ENCODE measurements around the gene PTK7.
A peak's percentile ranks its signal among the peaks of the same experiment; 100 is the strongest.

The PTK7 gene

DNA sequence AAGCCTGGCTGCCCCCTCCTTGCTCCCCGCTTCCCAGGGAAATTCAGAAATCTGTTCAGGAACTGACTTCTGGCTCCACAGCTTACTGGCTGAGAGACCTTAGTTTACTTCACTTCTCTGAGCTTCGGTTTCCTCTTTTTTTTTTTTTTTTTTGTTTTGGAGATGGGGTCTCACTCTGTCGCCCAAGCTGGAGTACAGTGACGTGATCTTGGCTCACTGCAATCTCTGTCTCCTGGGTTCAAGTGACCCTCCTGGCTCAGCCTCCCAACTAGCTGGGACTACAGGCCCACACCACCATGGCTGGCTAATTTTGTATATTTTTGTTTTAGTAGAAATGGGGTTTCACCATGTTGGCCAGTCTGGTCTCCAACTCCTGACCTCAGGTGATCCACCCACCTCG, 14.9 kb downstream of the PTK7 start:
- H3K4me1 Mint-ChIP-seq: peaks cover 11% of the 10 kb centered on the region
- no peaks in the 10 kb centered on the region for H3K9me3 Mint-ChIP-seq
- no peak overlapping the region for H3K27ac Mint-ChIP-seq
- no peaks in the 10 kb centered on the region for H3K27me3 Mint-ChIP-seq
- DNase-seq: no peak
- no peak overlapping the region for H3K4me3 Mint-ChIP-seq
- ATAC-seq: no peak

DNA sequence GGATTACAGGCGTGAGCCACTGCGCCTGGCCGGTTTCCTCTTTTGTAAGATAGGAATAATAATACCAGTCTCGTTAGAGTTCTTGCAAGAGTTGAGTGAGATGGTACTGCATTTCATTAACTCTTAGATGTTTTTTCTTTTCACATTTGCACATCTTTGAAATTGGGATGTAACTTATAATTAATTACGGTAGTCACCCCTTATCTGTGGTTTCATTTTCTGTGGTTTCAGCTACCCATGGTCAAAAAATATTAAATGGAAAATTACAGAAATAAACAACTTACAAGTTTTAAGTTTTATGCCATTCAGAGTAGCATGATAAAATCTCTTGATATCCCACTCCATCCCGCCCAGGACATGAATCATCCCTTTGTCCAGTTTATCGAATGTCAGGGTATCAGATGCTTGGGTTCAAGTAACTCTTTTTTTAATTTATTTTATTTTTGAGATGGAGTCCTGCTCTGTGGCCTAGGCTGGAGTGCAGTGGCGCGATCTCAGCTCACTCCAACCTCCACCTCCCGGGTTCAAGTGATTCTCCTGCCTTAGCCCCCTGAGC, 15.4 kb downstream of the PTK7 start:
- Mint-ChIP-seq H3K27me3 (no peaks in the 10 kb centered on the region), H3K4me3 (no peak overlapping the region), H3K4me1 (peaks cover 6% of the 10 kb centered on the region), H3K9me3 (no peaks in the 10 kb centered on the region), H3K27ac (no peak overlapping the region)
- ATAC-seq (no peak), DNase-seq (no peak)

DNA sequence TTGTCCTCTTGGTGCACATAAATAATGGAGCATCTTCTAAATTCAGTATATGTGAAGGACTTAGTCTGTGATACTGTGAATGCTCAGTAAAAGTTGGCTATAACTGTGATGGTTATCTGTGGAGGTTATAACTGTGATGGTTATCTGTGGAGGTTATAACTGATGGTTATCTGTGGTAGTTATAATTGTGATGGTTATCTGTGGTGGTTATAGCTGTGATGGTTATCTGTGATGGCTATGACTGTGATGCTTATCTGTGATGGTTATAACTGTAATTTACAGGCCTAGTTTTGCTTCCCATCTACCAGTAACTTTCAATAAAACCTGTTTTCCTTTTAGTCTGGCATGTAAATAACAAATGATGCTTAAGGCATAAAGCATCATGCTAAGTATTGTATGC, 16.5 kb downstream of the PTK7 start:
- ATAC-seq (no peak), DNase-seq (no peak)
- no peak overlapping the region for H3K4me3 Mint-ChIP-seq

GRCh38 chr6:43093436-43094289, 17.5 kb downstream of the PTK7 start:
- DNase-seq (no peak), ATAC-seq (peak; percentile 42)
- Mint-ChIP-seq H3K9me3 (no peaks in the 10 kb centered on the region), H3K27ac (no peak overlapping the region), H3K4me3 (peak overlapping the region in 1 of 2 donors; percentile 18), H3K4me1 (peaks cover 6% of the 10 kb centered on the region), H3K27me3 (no peaks in the 10 kb centered on the region)

More for the DNA sequence above, 16.5 kb downstream of the PTK7 start:
- no peak overlapping the region for H3K27ac Mint-ChIP-seq
- H3K9me3 Mint-ChIP-seq: no peaks in the 10 kb centered on the region
- no peaks in the 10 kb centered on the region for H3K27me3 Mint-ChIP-seq
- peaks cover 6% of the 10 kb centered on the region for H3K4me1 Mint-ChIP-seq

DNA sequence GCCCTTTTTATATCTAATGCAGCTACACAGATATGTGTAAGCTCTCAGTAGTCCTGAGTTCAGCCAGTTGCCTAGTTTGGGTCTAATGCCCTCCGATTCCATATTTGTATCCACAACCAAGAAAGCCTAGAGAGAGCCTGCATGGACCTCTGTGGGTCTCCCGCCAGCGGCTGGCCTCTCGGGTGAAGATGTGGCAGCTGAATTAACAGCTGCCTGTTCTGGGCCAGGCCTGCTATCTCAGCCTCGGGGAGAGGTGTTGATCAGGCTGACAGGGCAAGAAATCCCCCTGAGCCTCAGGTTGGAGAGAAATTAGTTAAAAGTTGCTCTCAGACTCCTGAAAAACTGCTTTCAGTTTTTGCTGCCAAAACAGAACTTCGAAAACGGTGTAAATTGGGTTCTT, 19.8 kb downstream of the PTK7 start:
- H3K9me3 Mint-ChIP-seq: no peaks in the 10 kb centered on the region
- ATAC-seq: no peak
- peak overlapping the region in 1 of 2 donors; percentile 7 for H3K27ac Mint-ChIP-seq
- H3K4me1 Mint-ChIP-seq: peaks cover 6% of the 10 kb centered on the region
- no peak overlapping the region for H3K4me3 Mint-ChIP-seq
- H3K27me3 Mint-ChIP-seq: no peaks in the 10 kb centered on the region
- DNase-seq: no peak

GRCh38 chr6:43096451-43097097, 20.5 kb downstream of the PTK7 start:
- DNase-seq: no peak
- no peaks in the 10 kb centered on the region for H3K9me3 Mint-ChIP-seq
- H3K27me3 Mint-ChIP-seq: no peaks in the 10 kb centered on the region
- no peak for ATAC-seq
- peaks cover 6% of the 10 kb centered on the region for H3K4me1 Mint-ChIP-seq
- H3K27ac Mint-ChIP-seq: no peak overlapping the region
- no peak overlapping the region for H3K4me3 Mint-ChIP-seq

DNA sequence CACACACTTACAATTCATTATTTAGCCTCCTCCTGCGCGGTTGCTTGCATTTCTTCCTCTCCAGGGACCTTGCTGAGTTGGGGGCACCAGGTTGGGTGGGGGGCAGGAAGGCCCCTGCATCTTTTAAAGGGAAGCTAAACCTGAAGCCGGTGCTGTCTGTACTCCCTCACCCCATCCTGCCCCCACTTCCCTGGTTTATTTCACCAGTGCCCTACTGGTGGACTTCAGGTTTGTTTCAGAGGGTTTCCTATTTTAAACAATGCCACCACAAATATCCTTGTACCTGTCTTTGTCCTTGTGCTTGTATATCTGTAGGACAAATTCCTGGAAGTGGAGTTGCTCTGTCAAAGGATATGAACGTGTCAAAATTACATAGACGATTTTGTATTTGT, 21.0 kb downstream of the PTK7 start:
- Mint-ChIP-seq H3K27me3 (no peaks in the 10 kb centered on the region), H3K4me3 (no peak overlapping the region), H3K4me1 (peaks cover 6% of the 10 kb centered on the region), H3K27ac (no peak overlapping the region), H3K9me3 (no peaks in the 10 kb centered on the region)
- DNase-seq (no peak), ATAC-seq (no peak)

- Mint-ChIP-seq H3K27ac (no peak overlapping the region), H3K4me3 (no peak overlapping the region), H3K27me3 (no peaks in the 10 kb centered on the region), H3K4me1 (peaks cover 6% of the 10 kb centered on the region), H3K9me3 (no peaks in the 10 kb centered on the region)
- no peak for ATAC-seq
- DNase-seq: no peak
Measured at GRCh38 chr6:43097502-43097901, 21.4 kb downstream of the PTK7 start.

- DNase-seq: no peak
- no peak for ATAC-seq
- H3K4me1 Mint-ChIP-seq: peaks cover 12% of the 10 kb centered on the region
- no peak overlapping the region for H3K27ac Mint-ChIP-seq
- no peak overlapping the region for H3K4me3 Mint-ChIP-seq
- no peaks in the 10 kb centered on the region for H3K9me3 Mint-ChIP-seq
- no peaks in the 10 kb centered on the region for H3K27me3 Mint-ChIP-seq
Measured at GRCh38 chr6:43101497-43101896, 25.4 kb downstream of the PTK7 start.

GRCh38 chr6:43103253-43103876, 27.3 kb downstream of the PTK7 start:
- DNase-seq (no peak), ATAC-seq (no peak)
- Mint-ChIP-seq H3K27ac (no peak overlapping the region), H3K9me3 (no peaks in the 10 kb centered on the region), H3K4me3 (no peak overlapping the region), H3K27me3 (no peaks in the 10 kb centered on the region), H3K4me1 (peaks cover 12% of the 10 kb centered on the region)

- ATAC-seq: no peak
- no peaks in the 10 kb centered on the region for H3K27me3 Mint-ChIP-seq
- H3K9me3 Mint-ChIP-seq: no peaks in the 10 kb centered on the region
- no peak for DNase-seq
- H3K4me3 Mint-ChIP-seq: no peak overlapping the region
- peak overlapping the region in 1 of 2 donors; percentile 41 for H3K27ac Mint-ChIP-seq
- peaks cover 12% of the 10 kb centered on the region for H3K4me1 Mint-ChIP-seq
Measured at GRCh38 chr6:43105538-43106222, 29.6 kb downstream of the PTK7 start.

GRCh38 chr6:43107344-43108062, 31.4 kb downstream of the PTK7 start:
- Mint-ChIP-seq H3K4me1 (peaks cover 12% of the 10 kb centered on the region), H3K9me3 (no peaks in the 10 kb centered on the region), H3K27me3 (no peaks in the 10 kb centered on the region), H3K4me3 (no peak overlapping the region), H3K27ac (no peak overlapping the region)
- ATAC-seq (no peak), DNase-seq (no peak)

- Mint-ChIP-seq H3K9me3 (no peaks in the 10 kb centered on the region), H3K27ac (peak overlapping the region; percentile 35 to 75), H3K4me1 (no peaks in the 10 kb centered on the region), H3K4me3 (no peak overlapping the region), H3K27me3 (no peaks in the 10 kb centered on the region)
- DNase-seq (no peak), ATAC-seq (no peak)
Measured at GRCh38 chr6:43113431-43114260, 37.5 kb downstream of the PTK7 start.

GRCh38 chr6:43115365-43115764, 39.3 kb downstream of the PTK7 start:
- ATAC-seq (no peak), DNase-seq (no peak)
- no peaks in the 10 kb centered on the region for H3K9me3 Mint-ChIP-seq
- no peaks in the 10 kb centered on the region for H3K4me1 Mint-ChIP-seq
- H3K4me3 Mint-ChIP-seq: no peak overlapping the region
- no peaks in the 10 kb centered on the region for H3K27me3 Mint-ChIP-seq
- no peak overlapping the region for H3K27ac Mint-ChIP-seq
